GM12875 (cell line): Measurements from ENCODE around the gene TPSG1.
"Not testable (repeated sequence)": the region's sequence is repeated elsewhere in the genome, so short reads cannot be mapped to it uniquely, and the experiment has no call there.

Source experiments
- H3K4me3 ChIP-seq: one replicate; pipeline ENCODE4 v1.5.1; 2011; ENCODE audit warnings: low read depth, low read length, control low read depth
- CTCF ChIP-seq: IDR thresholded peaks from 2 replicates; pipeline ENCODE4 v1.5.1; 2011; ENCODE audit warnings: low read depth, mild to moderate bottlenecking, control low read depth, inconsistent platforms, low read length, moderate library complexity, borderline replicate concordance; ENCODE audit not compliant: insufficient read depth

TPSG1 gene

GRCh38 chr16:1230471-1231212 lies 5.6 kb upstream of the TPSG1 start:
- not testable (repeated sequence) for H3K4me3 ChIP-seq

GRCh38 chr16:1230084-1230470 lies 5.0 kb upstream of the TPSG1 start, which contains the start of gene TPSB2:
Gene TPSB2, minus strand, starts transcription at chr16:1230184. Its CDS starts 233 bp downstream, at chr16:1229951.
- H3K4me3 ChIP-seq, result not testable (repeated sequence)

GRCh38 chr16:1229476-1229875 lies 4.4 kb upstream of the TPSG1 start:
- not testable (repeated sequence) for H3K4me3 ChIP-seq

GRCh38 chr16:1228227-1228626 lies 3.2 kb upstream of the TPSG1 start:
- H3K4me3 ChIP-seq, result not testable (repeated sequence)

- not testable (repeated sequence) for H3K4me3 ChIP-seq
Measured at GRCh38 chr16:1226692-1227091, 1.6 kb upstream of the TPSG1 start.

- not testable (repeated sequence) for H3K4me3 ChIP-seq
Measured at GRCh38 chr16:1225728-1226311, 752 bp upstream of the TPSG1 start.

GRCh38 chr16:1224558-1224957 lies 510 bp downstream of the TPSG1 start:
- H3K4me3 ChIP-seq, result no peak overlapping the region
- TF ChIP-seq CTCF, result no peak

- no peak overlapping the region for H3K4me3 ChIP-seq
- no peak for TF ChIP-seq CTCF
Measured at GRCh38 chr16:1223355-1224214, 1.5 kb downstream of the TPSG1 start.

- no peak for TF ChIP-seq CTCF
- H3K4me3 ChIP-seq, result no peak overlapping the region
Measured at GRCh38 chr16:1222553-1223354, 2.3 kb downstream of the TPSG1 start.
